IPS DF 6.9 (cell line): ENCODE results near the gene POLR2F.
"Not testable (repeated sequence)": the region's sequence is repeated elsewhere in the genome, so short reads cannot be mapped to it uniquely, and the experiment has no call there.

Source experiments
- DNase-seq: peaks from one replicate; pipeline ENCODE4 v3.0.0-alpha.2; 2013; ENCODE audit warnings: low read depth, low spot score
- H3K27ac ChIP-seq: one replicate; pipeline ENCODE4 v1.5.1; 2013; ENCODE audit warnings: low read length, control low read depth
- H3K27me3 ChIP-seq: 2 replicates; pipeline ENCODE4 v1.6.1; 2013; ENCODE audit warnings: mild to moderate bottlenecking, low read length; ENCODE audit not compliant: control insufficient read depth, insufficient read depth
- H3K36me3 ChIP-seq: 2 replicates; pipeline ENCODE4 v1.6.1; 2013; ENCODE audit warnings: low read length; ENCODE audit not compliant: control insufficient read depth, insufficient read depth
- H3K4me1 ChIP-seq: 2 replicates; pipeline ENCODE4 v1.6.1; 2013; ENCODE audit warnings: low read length; ENCODE audit not compliant: control insufficient read depth, insufficient read depth
- H3K4me3 ChIP-seq: 2 replicates; pipeline ENCODE4 v1.5.1; 2013; ENCODE audit warnings: mild to moderate bottlenecking, low read length
- H3K9me3 ChIP-seq: 2 replicates; pipeline ENCODE4 v1.6.1; 2013; ENCODE audit warnings: low read length, inconsistent platforms; ENCODE audit not compliant: control insufficient read depth, insufficient read depth
- WGBS: extraction: QIAGEN DNeasy Blood & Tissue Kit; methylation state at CpG from one replicate; pipeline ENCODE4 v1.1.7; 2013; ENCODE audit warnings: mixed read lengths, missing lambda C conversion rate; ENCODE audit not compliant: insufficient read length, insufficient coverage; 5-methylcytosine and 5-hydroxymethylcytosine counted together

Gene POLR2F

DNA sequence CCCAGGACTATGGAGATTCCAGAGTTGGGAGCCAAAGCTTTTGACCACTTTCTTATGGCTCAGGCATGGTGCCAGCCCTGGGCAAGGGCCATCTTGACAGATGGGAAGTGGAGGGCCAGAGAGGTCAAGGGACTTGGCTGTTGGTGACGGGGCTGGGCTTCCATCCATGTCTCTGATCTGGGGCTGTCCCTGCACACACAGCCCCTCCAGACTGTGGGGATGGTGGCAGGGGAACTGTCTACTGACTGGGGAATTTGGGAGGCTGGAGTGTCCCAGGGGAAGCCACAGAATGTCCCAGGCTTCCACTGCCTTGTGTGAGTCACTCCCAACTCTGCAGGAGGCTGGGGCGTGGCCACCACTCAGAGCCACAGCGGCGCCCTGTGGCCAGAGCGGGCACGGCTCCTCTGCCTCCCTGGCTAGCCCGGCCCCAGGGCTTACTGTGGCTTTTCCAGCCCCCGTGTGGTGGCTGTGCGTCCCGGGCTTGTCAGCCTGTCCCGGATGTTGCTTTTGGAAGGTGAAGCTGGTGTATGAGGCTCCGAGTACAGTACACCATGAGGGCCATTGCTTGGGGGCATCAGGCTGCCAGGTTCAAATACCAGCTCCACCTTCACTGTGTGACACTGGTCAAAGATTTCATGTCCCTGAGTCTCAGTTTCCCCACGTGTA is 19.7 kb upstream of the POLR2F start:
- DNase-seq: peak; percentile 72
- Histone ChIP-seq H3K9me3 (no peaks in the 10 kb centered on the region), H3K4me3 (no peak overlapping the region), H3K4me1 (peaks cover 1% of the 10 kb centered on the region; the same call in 1 of the 2 replicates), H3K27me3 (no peaks in the 10 kb centered on the region), H3K27ac (no peak overlapping the region), H3K36me3 (peaks cover 12% of the 10 kb centered on the region)
- WGBS: no CpG with 5 or more reads among the region's 13 CpGs

DNA sequence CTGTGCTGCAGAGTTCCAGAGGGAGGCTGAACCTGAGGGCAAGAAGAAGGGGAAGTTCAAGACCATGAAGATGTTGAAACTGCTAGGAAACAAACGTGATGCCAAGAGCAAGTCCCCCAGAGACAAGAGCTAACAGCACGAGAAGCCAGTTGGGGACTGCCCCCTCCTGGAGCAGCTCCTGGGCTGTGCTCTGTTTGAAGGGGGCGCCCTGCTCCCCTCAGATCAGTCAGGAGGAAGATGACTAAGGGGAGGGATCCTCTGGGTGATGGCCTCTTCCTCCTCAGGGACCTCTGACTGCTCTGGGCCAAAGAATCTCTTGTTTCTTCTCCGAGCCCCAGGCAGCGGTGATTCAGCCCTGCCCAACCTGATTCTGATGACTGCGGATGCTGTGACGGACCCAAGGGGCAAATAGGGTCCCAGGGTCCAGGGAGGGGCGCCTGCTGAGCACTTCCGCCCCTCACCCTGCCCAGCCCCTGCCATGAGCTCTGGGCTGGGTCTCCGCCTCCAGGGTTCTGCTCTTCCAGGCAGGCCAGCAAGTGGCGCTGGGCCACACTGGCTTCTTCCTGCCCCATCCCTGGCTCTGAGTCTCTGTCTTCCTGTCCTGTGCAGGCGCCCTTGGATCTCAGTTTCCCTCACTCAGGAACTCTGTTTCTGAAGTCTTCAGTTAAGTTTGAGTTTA is 12.7 kb upstream of the POLR2F start:
- Histone ChIP-seq H3K4me3 (no peak overlapping the region), H3K4me1 (no peaks in the 10 kb centered on the region), H3K9me3 (no peaks in the 10 kb centered on the region), H3K36me3 (peaks cover 6% of the 10 kb centered on the region), H3K27ac (no peak overlapping the region), H3K27me3 (no peaks in the 10 kb centered on the region)
- no peak for DNase-seq
- no CpG with 5 or more reads among the region's 12 CpGs for WGBS

DNA sequence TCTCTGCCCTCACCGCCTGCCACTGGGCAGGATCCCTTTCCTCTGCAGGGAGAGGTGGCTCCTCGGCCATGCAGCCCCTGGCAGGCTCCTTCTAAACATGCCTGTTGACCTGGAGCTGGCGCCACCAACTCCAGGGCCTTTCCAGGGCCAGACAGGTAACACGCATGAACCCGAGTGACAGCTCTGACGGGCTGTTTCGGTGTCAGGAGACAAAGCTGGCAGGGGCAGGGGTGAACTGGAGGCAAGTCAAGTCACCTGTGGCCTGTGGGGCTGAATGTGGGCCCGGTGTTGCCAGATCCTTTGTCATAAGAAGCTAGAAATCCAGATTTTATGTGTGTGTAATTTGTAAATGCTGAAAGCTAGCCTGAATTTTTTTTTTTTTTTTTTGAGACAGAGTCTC is 11.4 kb upstream of the POLR2F start:
- Histone ChIP-seq H3K27me3 (no peaks in the 10 kb centered on the region), H3K9me3 (no peaks in the 10 kb centered on the region), H3K4me3 (no peak overlapping the region), H3K36me3 (peaks cover 3% of the 10 kb centered on the region), H3K27ac (no peak overlapping the region), H3K4me1 (no peaks in the 10 kb centered on the region)
- DNase-seq: no peak
- WGBS: no CpG with 5 or more reads among the region's 8 CpGs

DNA sequence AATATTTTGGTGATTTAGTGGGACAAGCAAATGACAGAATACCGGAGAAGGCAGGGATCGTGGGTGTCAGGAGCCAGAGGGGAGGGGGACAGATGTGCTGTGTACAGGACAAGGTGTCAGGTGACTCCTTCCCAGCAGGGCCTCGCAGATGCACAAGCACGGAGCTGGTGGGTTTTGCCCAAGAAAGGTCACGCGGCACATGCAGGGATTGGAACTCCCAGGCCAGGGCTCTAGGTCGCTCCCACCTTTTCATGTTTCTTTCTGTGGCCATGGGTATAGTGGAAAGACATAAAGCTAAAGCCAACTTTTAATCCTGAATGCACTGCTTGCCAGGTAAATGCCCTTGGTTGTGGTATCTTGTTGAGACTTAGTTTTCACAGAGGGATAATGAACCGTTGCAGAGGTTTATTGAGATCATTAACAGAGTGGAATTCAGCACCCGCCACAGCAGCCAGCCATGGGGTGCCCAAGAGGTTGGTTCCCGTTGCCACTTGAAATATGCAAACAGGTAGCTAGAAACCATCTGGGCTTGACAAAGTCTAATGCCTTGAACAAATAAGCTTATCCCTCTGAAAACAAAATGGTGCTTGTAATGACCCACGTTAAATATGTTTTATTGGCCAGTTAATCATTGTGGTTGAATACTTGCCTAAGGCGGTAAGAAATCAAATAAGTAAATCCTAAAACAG is 10.2 kb upstream of the POLR2F start:
- Histone ChIP-seq H3K4me1 (no peaks in the 10 kb centered on the region), H3K36me3 (no peaks in the 10 kb centered on the region; the same call in 1 of the 2 replicates), H3K27ac (no peak overlapping the region), H3K9me3 (no peaks in the 10 kb centered on the region), H3K27me3 (no peaks in the 10 kb centered on the region), H3K4me3 (no peak overlapping the region)
- WGBS: no CpG with 5 or more reads among the region's 12 CpGs
- no peak for DNase-seq

DNA sequence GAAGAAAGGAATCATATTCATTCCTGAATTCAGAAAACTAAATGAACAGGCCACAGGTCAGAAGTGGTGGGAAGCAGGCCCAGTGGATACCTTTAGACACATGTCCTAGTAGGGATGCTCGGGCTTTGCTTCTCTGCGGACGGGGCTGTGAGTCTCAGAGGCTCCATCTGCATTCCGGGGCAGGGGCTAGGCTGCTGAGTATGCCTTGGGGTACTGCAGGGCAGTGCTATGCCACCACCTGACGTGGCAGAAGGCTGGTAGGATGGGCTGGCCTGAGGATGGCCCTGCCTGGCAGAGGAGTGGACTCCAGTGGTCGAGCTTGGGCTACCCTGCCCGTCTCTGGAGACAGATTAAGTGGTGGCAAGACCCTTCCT is 9.7 kb upstream of the POLR2F start:
- WGBS: no CpG with 5 or more reads among the region's 7 CpGs
- no peaks in the 10 kb centered on the region for H3K4me1 ChIP-seq
- H3K9me3 ChIP-seq: no peaks in the 10 kb centered on the region
- no peak for DNase-seq
- no peaks in the 10 kb centered on the region; the same call in 1 of the 2 replicates for H3K36me3 ChIP-seq
- no peak overlapping the region for H3K4me3 ChIP-seq
- H3K27ac ChIP-seq: no peak overlapping the region
- H3K27me3 ChIP-seq: no peaks in the 10 kb centered on the region

DNA sequence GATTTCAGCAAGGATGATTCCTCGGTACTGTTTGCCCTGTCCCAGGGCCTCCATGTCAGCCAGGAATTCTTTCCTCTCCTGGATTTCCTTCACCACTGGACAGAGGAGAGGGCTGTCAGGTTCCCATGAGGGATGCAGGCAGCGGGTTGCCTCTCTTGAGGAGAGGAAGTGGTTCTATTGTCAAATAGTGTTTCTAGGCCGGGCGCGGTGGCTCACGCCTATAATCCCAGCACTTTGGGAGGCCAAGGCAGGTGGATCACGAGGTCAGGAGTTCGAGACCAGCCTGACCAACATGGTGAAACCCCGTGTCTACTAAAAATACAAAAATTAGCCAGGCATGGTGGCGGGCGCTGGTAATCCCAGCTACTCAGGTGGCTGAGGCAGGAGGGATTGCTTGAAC is 9.1 kb upstream of the POLR2F start:
- not testable (repeated sequence) for H3K4me3 ChIP-seq, DNase-seq, H3K9me3 ChIP-seq, H3K4me1 ChIP-seq, H3K36me3 ChIP-seq, H3K27ac ChIP-seq, H3K27me3 ChIP-seq
- WGBS: no CpG with 5 or more reads among the region's 11 CpGs

DNA sequence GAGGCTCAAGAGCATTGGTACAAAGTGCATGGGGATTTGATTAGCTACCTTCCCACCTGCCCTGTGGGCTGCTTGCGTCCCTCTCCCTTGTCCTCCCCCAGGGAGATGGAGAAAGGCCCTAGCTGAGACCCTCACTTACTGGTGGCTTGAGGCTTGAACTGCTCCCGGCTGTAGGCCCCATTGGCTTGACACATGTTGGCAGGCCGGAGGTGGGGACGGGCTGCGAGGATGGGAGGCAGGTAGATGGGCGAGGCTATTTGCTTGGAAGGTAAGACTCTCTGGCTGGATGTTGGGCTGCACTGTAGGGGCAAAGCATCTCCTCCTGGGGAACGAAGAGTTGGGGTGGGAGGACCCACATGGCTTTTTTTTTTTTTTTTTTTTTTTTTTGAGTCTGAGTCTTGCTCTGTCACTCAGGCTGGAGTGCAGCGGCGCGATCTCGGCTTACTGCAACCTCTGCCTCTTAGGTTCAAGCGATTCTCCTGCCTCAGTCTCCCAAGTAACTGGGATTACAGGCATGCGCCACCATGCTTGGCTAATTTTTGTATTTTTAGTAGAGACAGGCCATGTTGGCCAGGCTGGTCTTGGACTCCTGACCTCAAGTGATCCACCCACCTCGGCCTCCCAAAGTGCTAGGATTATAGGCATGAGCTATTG is 6.2 kb upstream of the POLR2F start:
- WGBS: no CpG with 5 or more reads among the region's 14 CpGs
- H3K4me1 ChIP-seq, H3K27ac ChIP-seq, DNase-seq, H3K4me3 ChIP-seq, H3K9me3 ChIP-seq, H3K36me3 ChIP-seq, H3K27me3 ChIP-seq: not testable (repeated sequence)

DNA sequence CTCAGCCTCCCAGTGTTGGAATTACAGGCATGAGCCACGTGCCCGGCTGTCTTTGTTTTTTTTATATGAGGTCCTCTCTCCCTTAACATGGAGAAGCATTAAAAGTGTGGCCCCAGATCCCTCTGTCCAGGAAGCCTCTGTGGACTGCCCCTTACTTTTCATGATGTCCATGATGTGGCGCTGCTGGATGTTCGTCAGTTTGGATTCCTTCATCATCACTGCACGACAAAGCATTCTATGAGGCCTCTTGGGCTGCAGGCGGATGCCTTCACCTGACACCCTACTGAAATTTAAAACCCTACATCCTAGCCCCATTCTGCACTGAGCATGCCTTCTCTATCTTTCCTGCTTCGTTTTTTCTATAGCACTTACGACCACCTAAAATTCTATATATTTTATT is 2.2 kb upstream of the POLR2F start:
- H3K9me3 ChIP-seq: no peaks in the 10 kb centered on the region
- H3K27me3 ChIP-seq: no peaks in the 10 kb centered on the region
- H3K27ac ChIP-seq: no peak overlapping the region
- no peak for DNase-seq
- H3K4me1 ChIP-seq: no peaks in the 10 kb centered on the region
- no peaks in the 10 kb centered on the region for H3K36me3 ChIP-seq
- WGBS: no CpG with 5 or more reads among the region's 8 CpGs
- no peak overlapping the region for H3K4me3 ChIP-seq

DNA sequence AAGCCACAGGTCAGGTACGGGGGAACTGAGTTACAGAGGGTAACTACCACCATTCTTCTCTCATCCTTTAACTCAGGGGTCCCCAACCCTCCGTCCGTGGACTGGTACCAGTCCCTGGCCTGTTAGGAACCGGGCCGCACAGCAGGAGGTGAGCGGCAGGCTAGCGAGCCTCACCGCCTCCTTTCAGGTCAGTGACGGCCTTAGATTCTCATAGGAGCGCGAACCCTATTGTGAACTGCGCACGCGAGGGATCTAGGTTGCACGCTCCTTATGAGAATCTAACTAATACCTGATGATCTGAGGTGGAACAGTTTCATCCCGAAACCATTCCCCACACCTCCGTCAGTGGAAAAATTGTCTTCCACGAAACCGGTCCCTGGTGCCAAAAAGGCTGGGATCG is 870 bp upstream of the POLR2F start:
- not testable (repeated sequence) for H3K9me3 ChIP-seq, H3K4me1 ChIP-seq, H3K27ac ChIP-seq, H3K36me3 ChIP-seq, DNase-seq, H3K27me3 ChIP-seq
- peak overlapping the region; percentile 98; the same call in 1 of the 2 replicates for H3K4me3 ChIP-seq
- no CpG with 5 or more reads among the region's 20 CpGs for WGBS

DNA sequence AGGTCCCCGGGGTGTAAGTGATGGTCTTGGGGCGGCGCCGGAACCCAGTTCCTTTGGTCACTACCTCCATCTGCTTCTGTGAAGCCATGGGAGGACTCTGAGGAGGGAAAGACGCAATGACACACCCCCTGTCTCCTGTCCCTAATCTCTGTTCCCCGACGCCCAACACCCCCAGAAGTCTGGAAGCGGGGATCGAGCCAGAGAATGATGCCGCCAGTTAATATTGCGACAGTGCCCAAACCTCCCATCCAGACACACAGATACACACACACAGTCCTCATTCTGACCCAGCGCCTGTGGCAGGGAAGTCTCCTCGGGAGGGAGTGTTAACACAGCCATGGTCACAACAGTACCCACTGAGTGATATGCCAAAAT is 450 bp upstream of the POLR2F start:
- no peak for DNase-seq
- no peaks in the 10 kb centered on the region for H3K9me3 ChIP-seq
- no CpG with 5 or more reads among the region's 13 CpGs for WGBS
- no peaks in the 10 kb centered on the region for H3K27me3 ChIP-seq
- peaks cover 13% of the 10 kb centered on the region; the same call in 1 of the 2 replicates for H3K36me3 ChIP-seq
- peak overlapping the region; percentile 98; the same call in 1 of the 2 replicates for H3K4me3 ChIP-seq
- H3K27ac ChIP-seq: no peak overlapping the region
- H3K4me1 ChIP-seq: no peaks in the 10 kb centered on the region
